HG03196 (cell line): ENCODE measurements around the gene UBIAD1.

Source experiments
- ATAC-seq: cut with Tn5 transposase; IDR thresholded peaks from one replicate; pipeline ENCODE4 v1.9.1; 2021; ENCODE audit not compliant: unreplicated experiment

The UBIAD1 gene

GRCh38 chr1:11309385-11309784 is 36.4 kb downstream of the UBIAD1 start:
- ATAC-seq = no peak

- no peak for ATAC-seq
Measured at GRCh38 chr1:11311816-11312755, 39.1 kb downstream of the UBIAD1 start.

- ATAC-seq = no peak
Measured at GRCh38 chr1:11314959-11315358, 42.0 kb downstream of the UBIAD1 start.

GRCh38 chr1:11316701-11317100 is 43.7 kb downstream of the UBIAD1 start:
- no peak for ATAC-seq

- no peak for ATAC-seq
Measured at GRCh38 chr1:11318982-11319381, 46.0 kb downstream of the UBIAD1 start.

- ATAC-seq = no peak
Measured at GRCh38 chr1:11320153-11320936, 47.3 kb downstream of the UBIAD1 start.

- no peak for ATAC-seq
Measured at GRCh38 chr1:11321656-11322491, 48.9 kb downstream of the UBIAD1 start.

GRCh38 chr1:11324567-11325165 is 51.7 kb downstream of the UBIAD1 start:
- ATAC-seq = no peak

GRCh38 chr1:11326070-11326469 is 53.1 kb downstream of the UBIAD1 start:
- no peak for ATAC-seq

GRCh38 chr1:11328444-11328843 is 55.4 kb downstream of the UBIAD1 start:
- no peak for ATAC-seq

- no peak for ATAC-seq
Measured at GRCh38 chr1:11330411-11330810, 57.4 kb downstream of the UBIAD1 start.

- no peak for ATAC-seq
Measured at GRCh38 chr1:11331036-11331944, 58.3 kb downstream of the UBIAD1 start.

- ATAC-seq = no peak
Measured at GRCh38 chr1:11331945-11332546, 59.0 kb downstream of the UBIAD1 start.

- ATAC-seq = no peak
Measured at GRCh38 chr1:11333631-11334030, 60.6 kb downstream of the UBIAD1 start.

- ATAC-seq = no peak
Measured at GRCh38 chr1:11334261-11334804, 61.3 kb downstream of the UBIAD1 start.

GRCh38 chr1:11334821-11335220 is 61.8 kb downstream of the UBIAD1 start:
- ATAC-seq = no peak

- peak; percentile 75 for ATAC-seq
Measured at GRCh38 chr1:11335417-11336056, 62.5 kb downstream of the UBIAD1 start.

GRCh38 chr1:11337580-11338073 is 64.6 kb downstream of the UBIAD1 start:
- ATAC-seq = no peak
